Transverse colon (tissue), 4 donors: ENCODE data around the gene GCNT2. TPM values are rescaled to one million over a fixed set of nuclear protein-coding genes. Genes with fewer than 3 reads are reported as not detected.
A peak's percentile ranks its signal among the peaks of the same experiment; 100 is the strongest.
"Not testable (repeated sequence)": the region's sequence is repeated elsewhere in the genome, so short reads cannot be mapped to it uniquely, and the experiment has no call there.

ENCODE experiments used
- DNase-seq: peaks from one replicate; pipeline ENCODE4 v3.0.0-alpha.2; 2019
- H3K27ac ChIP-seq, 4 donors: fragments of 200-600 bp; sonication (generic); 2 replicates each; pipeline ENCODE4 v1.5.1; 2016 to 2018; ENCODE audit warnings: inconsistent platforms in 4 of 4
- H3K27me3 ChIP-seq: fragments of 200-600 bp; sonication (generic); 2 replicates; pipeline ENCODE4 v1.5.1; 2017; ENCODE audit warnings: inconsistent platforms
- H3K36me3 ChIP-seq, 4 donors: fragments of 200-600 bp; sonication (generic); 2 replicates each; pipeline ENCODE4 v1.5.1; 2017 to 2019; ENCODE audit warnings: inconsistent platforms in 4 of 4
- H3K4me1 ChIP-seq, 4 donors: fragments of 200-600 bp; sonication (generic); 2 replicates each; pipeline ENCODE4 v1.5.1; 2017 to 2020; ENCODE audit warnings: inconsistent platforms in 4 of 4
- H3K4me3 ChIP-seq, 4 donors: fragments of 200-600 bp; sonication (generic); 1 replicate in 1 of 4; 2 replicates in 3 of 4; pipeline versions ENCODE4 v1.5.1 to v1.6.1; 2017 to 2019; ENCODE audit warnings: inconsistent platforms in 4 of 4
- H3K9me3 ChIP-seq, 2 donors: fragments of 200-600 bp; sonication (generic); 2 replicates each; pipeline ENCODE4 v1.5.1; 2017 to 2019; ENCODE audit warnings: inconsistent platforms in 2 of 2
- CTCF ChIP-seq, 5 experiments: fragments of 200-600 bp in 3 of 5; fragments of 450-650 bp in 2 of 5; sonication (generic) in 3 of 5; IDR thresholded peaks; 1 replicate in 2 of 5; 2 replicates in 3 of 5; pipeline ENCODE4 v1.5.1; 2016 to 2017; ENCODE audit warnings: antibody characterized with exemption in 5 of 5, inconsistent platforms in 3 of 5, mild to moderate bottlenecking in 2 of 5, moderate library complexity in 1 of 5
- EP300 ChIP-seq: sonication (generic); formaldehyde crosslinking; IDR thresholded peaks from one replicate; pipeline ENCODE4 v1.6.1; 2017; ENCODE audit warnings: antibody characterized with exemption, low read depth
- POLR2A ChIP-seq: fragments of 450-650 bp; IDR thresholded peaks from one replicate; pipeline ENCODE4 v1.6.1; 2016; ENCODE audit warnings: antibody characterized with exemption, mild to moderate bottlenecking, moderate library complexity
- POLR2AphosphoS5 ChIP-seq, 3 donors: sonication (generic); formaldehyde crosslinking; IDR thresholded peaks; one replicate each; pipeline ENCODE4 v1.6.1; 2016; ENCODE audit warnings: antibody characterized with exemption in 3 of 3
- WGBS, 2 donors: methylation state at CpG; one replicate each; pipeline ENCODE4 v1.1.5; 2018; ENCODE audit warnings: low coverage in 1 of 2; 5-methylcytosine and 5-hydroxymethylcytosine counted together
- in situ Hi-C, 4 donors: fragments of 200-750 bp; cut with MboI; loops; one replicate each; pipeline versions ENCODE4 v1.15.0 to v1.15.1; 2017; ENCODE audit warnings: low sequenced_read_pairs in 3 of 4, low pct_ligation_motif_present in 1 of 4, low pct_unique_long_range_greater_than_20kb in 1 of 4
- intact Hi-C: fragments of 100-400 bp; cut with DNase I; formaldehyde crosslinking; loops from one replicate; pipeline ENCODE4 v1.15.1; 2023; ENCODE audit warnings: low total_unique reads
- total RNA-seq, 4 donors: library from RNA; depleted of rRNA; stranded (reverse); fragments of >200 nt; gene quantifications; one replicate each; pipeline ENCODE4 v1.1.0, GENCODE V29; 2016

Gene GCNT2
- total RNA-seq, 4 donors from 2014 or later: 18.7 to 53.4 (median 31.3) TPM

DNA sequence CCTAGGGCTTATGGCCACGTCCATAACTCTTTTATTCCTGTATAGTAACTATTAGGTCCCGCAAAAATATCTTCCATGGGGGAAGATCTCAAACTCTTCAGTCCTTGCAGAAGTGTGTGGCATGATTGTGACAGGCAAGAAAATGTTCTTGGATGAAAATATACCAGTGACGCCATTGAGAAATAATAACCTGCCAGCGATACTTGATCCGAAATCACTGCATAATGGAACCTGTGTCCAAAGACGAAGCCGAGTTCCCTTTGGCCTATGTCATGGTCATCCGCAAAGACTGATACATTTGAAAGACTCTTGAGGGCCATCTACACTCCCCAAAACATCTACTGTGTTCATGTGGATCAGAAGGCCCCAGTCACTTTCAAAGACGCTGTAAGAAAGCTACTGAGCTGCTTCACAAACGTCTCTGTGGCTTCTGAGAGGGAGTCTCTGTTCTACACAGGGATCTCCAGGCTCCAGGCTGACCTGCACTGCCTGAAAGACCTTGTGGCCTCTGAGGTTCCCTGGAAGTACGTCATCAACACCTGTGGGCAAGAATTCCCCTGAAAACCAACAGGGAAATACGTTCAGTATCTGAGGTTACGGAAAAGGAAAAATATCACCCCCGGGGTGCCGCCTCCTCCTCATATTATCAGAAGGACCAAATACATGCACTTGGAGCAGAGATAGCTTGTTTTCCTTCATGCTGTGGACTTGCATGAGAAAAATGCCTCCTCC, 6.9 kb upstream of the GCNT2 start:
- in situ Hi-C loops (loop anchor here in 2 of 4 donors (10.0 kb wide), 1 partner anchor 181 kb away; the partner anchor contains the start of genes C6orf52 (in 2 of the 2) and PAK1IP1 (in 2 of the 2)), intact Hi-C loops (loop anchor here (5.0 kb wide), 1 partner anchor 103 kb away; no protein-coding TSS in a partner anchor)
- 75 to 94% methylated on average over 8 to 15 of the region's 15 CpGs for WGBS, 2 donors
- H3K36me3 ChIP-seq: no peaks in the 10 kb centered on the region
- H3K4me1 ChIP-seq: peaks cover 0 to 14% (median 5%) of the 10 kb centered on the region in 4 donors
- no peak for DNase-seq
- no peak for TF ChIP-seq CTCF (IDR thresholded peaks at IDR 0.05)
- TF ChIP-seq EP300: no peak
- TF ChIP-seq POLR2AphosphoS5 (IDR thresholded peaks at IDR 0.05): no peak
- TF ChIP-seq POLR2A: no peak
- no peak overlapping the region for H3K4me3 ChIP-seq
- no peaks in the 10 kb centered on the region for H3K27me3 ChIP-seq
- H3K27ac ChIP-seq: no peak overlapping the region
- H3K9me3 ChIP-seq: no peaks in the 10 kb centered on the region

DNA sequence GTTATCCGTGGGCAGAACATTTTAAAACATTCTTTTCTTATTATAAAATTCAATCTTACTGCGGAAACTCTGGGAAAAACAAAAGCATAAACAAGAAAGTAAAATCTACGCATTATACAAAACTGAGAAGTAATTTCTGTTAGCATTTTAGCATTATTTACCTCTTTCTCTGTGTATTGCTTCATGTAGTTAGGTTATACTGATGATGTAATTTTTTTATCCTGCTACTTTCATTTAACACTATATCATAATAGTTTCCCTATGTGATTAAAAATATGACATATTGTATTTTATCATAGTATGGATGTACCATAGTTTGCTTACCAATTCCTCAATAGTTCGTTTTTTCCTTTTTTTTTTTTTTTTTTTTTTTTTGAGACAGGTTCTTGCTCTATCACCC, 4.2 kb upstream of the GCNT2 start:
- no peak for DNase-seq
- in situ Hi-C loops: loop anchor here in 2 of 4 donors (10.0 kb wide), 1 partner anchor 178 kb away; the partner anchor contains the start of genes C6orf52 (in 2 of the 2) and PAK1IP1 (in 2 of the 2)
- WGBS, 2 donors: 87 to 93% methylated on average over 4 of the region's 4 CpGs
- intact Hi-C loops: no loop called here
- H3K4me1 ChIP-seq: peaks cover 0 to 24% (median 3%) of the 10 kb centered on the region in 4 donors
- H3K36me3 ChIP-seq: no peaks in the 10 kb centered on the region
- no peaks in the 10 kb centered on the region for H3K9me3 ChIP-seq
- H3K27me3 ChIP-seq: no peaks in the 10 kb centered on the region
- no peak overlapping the region for H3K27ac ChIP-seq
- H3K4me3 ChIP-seq: no peak overlapping the region
- TF ChIP-seq CTCF (IDR thresholded peaks at IDR 0.05) (no peak), POLR2AphosphoS5 (IDR thresholded peaks at IDR 0.05) (no peak), EP300 (no peak), POLR2A (no peak)

GRCh38 chr6:10518557-10519407, 2.4 kb upstream of the GCNT2 start:
- WGBS, 2 donors: 57 to 61% methylated on average over 6 to 7 of the region's 7 CpGs
- peak; percentile 27 for DNase-seq
- TF ChIP-seq POLR2AphosphoS5 (IDR thresholded peaks at IDR 0.05) (no peak), EP300 (no peak), POLR2A (no peak), CTCF (IDR thresholded peaks at IDR 0.05) (no peak)
- intact Hi-C loops (no loop called here), in situ Hi-C loops (loop anchor here in 2 of 4 donors (10.0 kb wide), 1 partner anchor 176 kb away; the partner anchor contains the start of genes C6orf52 (in 2 of the 2) and PAK1IP1 (in 2 of the 2))
- no peaks in the 10 kb centered on the region for H3K9me3 ChIP-seq
- no peaks in the 10 kb centered on the region for H3K27me3 ChIP-seq
- H3K36me3 ChIP-seq: no peaks in the 10 kb centered on the region
- H3K4me1 ChIP-seq: peaks cover 0 to 24% (median 3%) of the 10 kb centered on the region in 4 donors
- H3K4me3 ChIP-seq: no peak overlapping the region
- H3K27ac ChIP-seq: peak overlapping the region; percentile 2 to 49 (median 28)

DNA sequence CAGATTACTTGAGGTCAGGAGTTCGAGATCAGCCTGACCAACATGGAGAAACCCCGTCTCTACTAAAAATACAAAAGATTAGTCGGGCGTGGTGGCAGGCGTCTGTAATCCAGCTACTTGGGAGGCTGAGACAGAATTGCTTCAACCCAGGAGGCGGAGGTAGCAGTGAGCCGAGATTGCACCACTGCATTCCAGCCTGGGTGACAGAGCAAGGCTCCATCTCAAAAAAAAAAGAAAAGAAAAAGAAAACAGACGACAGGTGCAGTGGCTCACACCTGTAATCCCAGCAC, 1.8 kb upstream of the GCNT2 start:
- H3K27me3 ChIP-seq, H3K36me3 ChIP-seq, H3K9me3 ChIP-seq, DNase-seq, intact Hi-C loops, H3K4me3 ChIP-seq: not testable (repeated sequence)
- Histone ChIP-seq H3K27ac (peak overlapping the region; percentile 2 to 49 (median 28)), H3K4me1 (peaks cover 0 to 24% (median 3%) of the 10 kb centered on the region in 4 donors)
- 69 to 82% methylated on average over 8 of the region's 8 CpGs for WGBS, 2 donors
- in situ Hi-C loops: loop anchor here in 2 of 4 donors (10.0 kb wide), 1 partner anchor 175 kb away; the partner anchor contains the start of genes C6orf52 (in 2 of the 2) and PAK1IP1 (in 2 of the 2)
